ENCODE results near the gene HCRTR1.
A peak's percentile ranks its signal among the peaks of the same experiment; 100 is the strongest.
"Not testable (repeated sequence)": the region's sequence is repeated elsewhere in the genome, so short reads cannot be mapped to it uniquely, and the experiment has no call there.

Gene HCRTR1

DNA sequence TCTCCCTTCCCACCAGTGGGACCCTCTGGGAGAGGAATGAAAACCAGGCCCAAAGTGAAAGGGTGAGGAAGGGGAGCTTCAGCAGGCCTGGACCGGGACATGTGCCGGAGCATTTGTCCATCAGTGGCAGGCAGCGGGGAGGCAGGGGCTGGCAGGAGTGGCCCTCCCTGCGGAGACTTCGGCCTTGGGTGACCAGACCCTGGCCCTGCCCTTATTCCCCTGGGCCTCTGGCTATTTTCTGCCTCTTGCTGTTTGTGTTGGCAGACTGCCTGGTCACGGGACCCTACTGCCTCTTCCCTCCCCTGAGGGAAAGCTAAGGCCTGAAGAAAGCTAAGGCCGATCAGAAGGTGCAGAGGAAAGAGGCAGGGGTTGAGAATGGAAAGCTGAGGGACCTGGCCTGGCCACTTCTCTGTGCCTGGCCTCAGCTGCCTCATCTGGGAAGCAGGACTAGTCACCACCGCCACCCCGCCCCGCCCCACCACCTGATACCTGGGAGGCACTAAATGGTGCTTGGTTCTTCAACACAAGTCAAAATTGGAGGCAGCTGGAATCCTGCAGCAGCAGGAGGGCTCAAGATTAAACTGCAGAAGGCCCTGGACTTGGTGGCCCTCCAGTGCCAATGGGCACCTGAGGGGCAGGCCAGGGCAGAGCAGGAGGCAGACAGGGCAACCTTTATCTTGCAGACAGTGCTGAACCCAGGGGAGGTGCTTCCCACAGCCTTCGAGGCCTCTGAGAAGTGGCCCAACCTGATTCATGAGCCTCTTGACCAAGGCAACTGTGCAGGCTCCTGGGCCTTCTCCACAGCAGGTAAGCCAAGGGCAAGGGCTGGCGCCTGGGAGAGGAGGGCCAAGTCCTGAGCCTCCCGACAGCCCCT, 33.3 kb upstream of the HCRTR1 start:
- no peak overlapping the region for H3K4me3 ChIP-seq (ENCODE audit: low read depth, low read length)
- H3K9me3 ChIP-seq (ENCODE audit: control insufficient read depth, insufficient read depth, low read length): no peaks in the 10 kb centered on the region
- H3K4me1 ChIP-seq (ENCODE audit: control insufficient read depth, insufficient read depth, low read length): peaks cover 15% of the 10 kb centered on the region
- H3K36me3 ChIP-seq (ENCODE audit: control insufficient read depth, insufficient read depth, low read length): no peaks in the 10 kb centered on the region
- no peak overlapping the region for H3K9ac ChIP-seq (ENCODE audit: low read depth, low read length)
- peaks cover 6% of the 10 kb centered on the region for H3K27me3 ChIP-seq (ENCODE audit: control insufficient read depth, insufficient read depth, low read length)

DNA sequence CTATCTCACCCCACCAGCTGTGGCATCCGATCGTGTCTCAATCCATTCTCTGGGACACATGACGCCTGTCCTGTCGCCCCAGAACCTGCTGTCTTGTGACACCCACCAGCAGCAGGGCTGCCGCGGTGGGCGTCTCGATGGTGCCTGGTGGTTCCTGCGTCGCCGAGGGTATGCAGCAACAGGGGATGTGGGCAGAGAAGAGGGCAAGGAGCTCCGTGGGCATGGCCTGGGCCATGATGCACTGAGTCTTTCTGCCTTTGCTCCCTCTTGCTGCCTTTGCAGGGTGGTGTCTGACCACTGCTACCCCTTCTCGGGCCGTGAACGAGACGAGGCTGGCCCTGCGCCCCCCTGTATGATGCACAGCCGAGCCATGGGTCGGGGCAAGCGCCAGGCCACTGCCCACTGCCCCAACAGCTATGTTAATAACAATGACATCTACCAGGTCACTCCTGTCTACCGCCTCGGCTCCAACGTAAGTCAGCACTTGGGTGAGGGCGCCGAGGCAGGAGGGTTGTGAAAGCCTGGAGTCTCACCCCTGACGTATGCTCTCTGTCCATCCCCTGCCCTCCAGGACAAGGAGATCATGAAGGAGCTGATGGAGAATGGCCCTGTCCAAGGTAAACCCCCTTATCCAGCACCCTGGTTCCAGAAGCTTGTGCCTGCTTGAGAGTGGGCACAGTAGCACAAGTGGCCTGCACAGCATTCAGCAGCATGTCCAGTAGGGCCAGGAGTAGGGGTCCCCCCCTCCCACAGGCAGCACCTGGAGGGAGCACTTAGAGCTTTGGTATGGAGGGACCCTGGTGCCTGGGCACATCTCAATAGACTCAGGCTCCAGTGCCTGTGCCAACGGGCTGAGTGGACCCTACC, 32.4 kb upstream of the HCRTR1 start:
- peaks cover 11% of the 10 kb centered on the region for H3K4me1 ChIP-seq (ENCODE audit: control insufficient read depth, insufficient read depth, low read length)
- no peak overlapping the region for H3K4me3 ChIP-seq (ENCODE audit: low read depth, low read length)
- no peaks in the 10 kb centered on the region for H3K9me3 ChIP-seq (ENCODE audit: control insufficient read depth, insufficient read depth, low read length)
- peaks cover 13% of the 10 kb centered on the region for H3K27me3 ChIP-seq (ENCODE audit: control insufficient read depth, insufficient read depth, low read length)
- no peak overlapping the region for H3K9ac ChIP-seq (ENCODE audit: low read depth, low read length)
- no peaks in the 10 kb centered on the region for H3K36me3 ChIP-seq (ENCODE audit: control insufficient read depth, insufficient read depth, low read length)

DNA sequence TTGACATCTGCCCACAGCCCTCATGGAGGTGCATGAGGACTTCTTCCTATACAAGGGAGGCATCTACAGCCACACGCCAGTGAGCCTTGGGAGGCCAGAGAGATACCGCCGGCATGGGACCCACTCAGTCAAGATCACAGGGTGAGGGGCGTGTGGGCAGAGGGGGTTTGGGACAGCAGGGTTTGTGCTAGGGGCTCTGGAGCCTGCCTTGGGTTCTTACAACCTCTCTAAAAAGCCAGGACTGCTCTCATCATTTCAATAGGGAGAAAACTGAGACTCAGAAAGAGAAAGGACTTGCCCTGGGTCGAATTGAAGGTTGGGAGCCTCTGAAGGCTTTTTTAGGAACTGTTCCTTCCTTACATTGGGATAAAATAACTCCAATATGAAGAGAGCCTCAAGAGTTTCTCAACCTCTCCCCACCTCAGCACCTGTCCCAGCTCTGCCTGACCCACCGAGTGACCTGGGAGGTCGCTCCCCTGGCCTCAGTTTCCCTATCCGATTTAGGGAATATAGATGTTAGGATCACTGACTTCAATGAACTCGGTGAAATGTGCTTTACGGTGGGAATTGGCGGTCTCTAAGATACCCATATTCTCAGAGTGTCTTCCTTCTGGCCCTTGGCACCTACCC, 31.6 kb upstream of the HCRTR1 start:
- H3K4me1 ChIP-seq (ENCODE audit: control insufficient read depth, insufficient read depth, low read length): peaks cover 9% of the 10 kb centered on the region
- H3K4me3 ChIP-seq (ENCODE audit: low read depth, low read length): no peak overlapping the region
- H3K9ac ChIP-seq (ENCODE audit: low read depth, low read length): no peak overlapping the region
- no peaks in the 10 kb centered on the region for H3K36me3 ChIP-seq (ENCODE audit: control insufficient read depth, insufficient read depth, low read length)
- H3K9me3 ChIP-seq (ENCODE audit: control insufficient read depth, insufficient read depth, low read length): no peaks in the 10 kb centered on the region
- peaks cover 13% of the 10 kb centered on the region for H3K27me3 ChIP-seq (ENCODE audit: control insufficient read depth, insufficient read depth, low read length)

DNA sequence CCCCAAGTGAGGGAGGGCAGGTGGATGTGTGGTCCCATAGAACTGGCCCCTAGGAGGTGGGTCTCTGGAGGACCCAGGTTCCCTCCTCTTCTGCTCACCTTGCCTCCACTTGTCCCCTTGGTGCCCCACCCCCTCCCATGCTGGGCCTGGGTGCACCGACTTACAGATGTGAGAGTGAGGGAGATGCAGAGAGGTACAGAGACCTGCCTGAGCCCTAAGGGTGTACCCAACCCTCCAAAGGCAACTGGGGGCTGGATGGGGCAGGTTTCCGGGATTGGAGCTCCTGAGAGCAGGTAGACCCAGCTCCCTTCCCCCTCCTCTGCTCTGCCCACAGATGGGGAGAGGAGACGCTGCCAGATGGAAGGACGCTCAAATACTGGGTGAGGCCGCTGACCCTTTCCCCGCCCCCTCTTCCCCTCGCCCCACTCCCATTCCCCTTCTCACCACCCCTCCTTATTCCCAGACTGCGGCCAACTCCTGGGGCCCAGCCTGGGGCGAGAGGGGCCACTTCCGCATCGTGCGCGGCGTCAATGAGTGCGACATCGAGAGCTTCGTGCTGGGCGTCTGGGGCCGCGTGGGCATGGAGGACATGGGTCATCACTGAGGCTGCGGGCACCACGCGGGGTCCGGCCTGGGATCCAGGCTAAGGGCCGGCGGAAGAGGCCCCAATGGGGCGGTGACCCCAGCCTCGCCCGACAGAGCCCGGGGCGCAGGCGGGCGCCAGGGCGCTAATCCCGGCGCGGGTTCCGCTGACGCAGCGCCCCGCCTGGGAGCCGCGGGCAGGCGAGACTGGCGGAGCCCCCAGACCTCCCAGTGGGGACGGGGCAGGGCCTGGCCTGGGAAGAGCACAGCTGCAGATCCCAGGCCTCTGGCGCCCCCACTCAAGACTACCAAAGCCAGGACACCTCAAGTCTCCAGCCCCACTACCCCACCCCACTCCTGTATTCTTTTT, 30.8 kb upstream of the HCRTR1 start:
- H3K9ac ChIP-seq (ENCODE audit: low read depth, low read length): no peak overlapping the region
- H3K4me1 ChIP-seq (ENCODE audit: control insufficient read depth, insufficient read depth, low read length): peaks cover 9% of the 10 kb centered on the region
- no peaks in the 10 kb centered on the region for H3K9me3 ChIP-seq (ENCODE audit: control insufficient read depth, insufficient read depth, low read length)
- no peaks in the 10 kb centered on the region for H3K36me3 ChIP-seq (ENCODE audit: control insufficient read depth, insufficient read depth, low read length)
- H3K4me3 ChIP-seq (ENCODE audit: low read depth, low read length): peak overlapping the region; percentile 26
- peaks cover 15% of the 10 kb centered on the region for H3K27me3 ChIP-seq (ENCODE audit: control insufficient read depth, insufficient read depth, low read length)

DNA sequence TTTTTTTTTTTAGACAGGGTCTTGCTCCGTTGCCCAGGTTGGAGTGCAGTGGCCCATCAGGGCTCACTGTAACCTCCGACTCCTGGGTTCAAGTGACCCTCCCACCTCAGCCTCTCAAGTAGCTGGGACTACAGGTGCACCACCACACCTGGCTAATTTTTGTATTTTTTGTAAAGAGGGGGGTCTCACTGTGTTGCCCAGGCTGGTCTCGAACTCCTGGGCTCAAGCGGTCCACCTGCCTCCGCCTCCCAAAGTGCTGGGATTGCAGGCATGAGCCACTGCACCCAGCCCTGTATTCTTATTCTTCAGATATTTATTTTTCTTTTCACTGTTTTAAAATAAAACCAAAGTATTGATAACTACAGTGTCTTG, 30.2 kb upstream of the HCRTR1 start:
- not testable (repeated sequence) for H3K4me1 ChIP-seq (ENCODE audit: control insufficient read depth, insufficient read depth, low read length); H3K9ac ChIP-seq (ENCODE audit: low read depth, low read length); H3K4me3 ChIP-seq (ENCODE audit: low read depth, low read length); H3K36me3 ChIP-seq (ENCODE audit: control insufficient read depth, insufficient read depth, low read length); H3K9me3 ChIP-seq (ENCODE audit: control insufficient read depth, insufficient read depth, low read length)
- H3K27me3 ChIP-seq (ENCODE audit: control insufficient read depth, insufficient read depth, low read length): peaks cover 15% of the 10 kb centered on the region

DNA sequence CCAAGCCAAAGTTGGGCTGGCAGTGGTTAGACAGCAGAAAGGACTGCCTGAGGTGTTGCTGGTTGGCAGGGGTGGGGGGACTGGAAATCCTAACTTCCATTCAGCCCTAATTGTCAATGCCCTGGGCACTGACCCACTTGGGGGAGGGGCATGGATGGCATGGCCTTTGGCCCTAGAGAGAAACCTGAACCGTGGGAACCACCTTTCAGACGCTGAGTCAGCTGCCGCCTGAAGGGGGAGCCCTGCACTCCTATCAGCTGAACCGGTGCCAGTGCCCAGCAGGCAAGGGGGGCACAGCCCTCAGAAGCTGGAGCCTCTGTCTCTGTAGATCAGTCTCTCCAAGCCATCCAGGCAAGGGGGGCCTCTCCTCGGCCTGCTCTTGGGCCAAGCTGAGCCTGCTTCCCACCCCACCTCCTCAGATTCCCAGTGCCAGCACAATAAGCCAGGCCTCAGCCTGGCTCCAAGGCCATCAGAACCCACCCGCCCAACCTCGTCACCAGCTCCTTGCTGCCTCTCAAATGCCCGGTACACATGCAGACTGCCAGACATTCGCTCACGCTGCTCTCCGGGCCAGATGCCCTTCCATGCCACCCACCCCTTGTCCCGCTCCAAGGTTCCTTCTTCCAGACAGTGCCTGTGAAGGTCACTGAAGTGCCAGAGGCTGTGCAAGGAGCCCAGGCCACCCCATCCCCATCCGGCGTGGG, 29.6 kb upstream of the HCRTR1 start:
- H3K4me3 ChIP-seq (ENCODE audit: low read depth, low read length): peak overlapping the region; percentile 28
- H3K9me3 ChIP-seq (ENCODE audit: control insufficient read depth, insufficient read depth, low read length): no peaks in the 10 kb centered on the region
- peaks cover 20% of the 10 kb centered on the region for H3K27me3 ChIP-seq (ENCODE audit: control insufficient read depth, insufficient read depth, low read length)
- peaks cover 1% of the 10 kb centered on the region for H3K4me1 ChIP-seq (ENCODE audit: control insufficient read depth, insufficient read depth, low read length)
- no peak overlapping the region for H3K9ac ChIP-seq (ENCODE audit: low read depth, low read length)
- H3K36me3 ChIP-seq (ENCODE audit: control insufficient read depth, insufficient read depth, low read length): no peaks in the 10 kb centered on the region

DNA sequence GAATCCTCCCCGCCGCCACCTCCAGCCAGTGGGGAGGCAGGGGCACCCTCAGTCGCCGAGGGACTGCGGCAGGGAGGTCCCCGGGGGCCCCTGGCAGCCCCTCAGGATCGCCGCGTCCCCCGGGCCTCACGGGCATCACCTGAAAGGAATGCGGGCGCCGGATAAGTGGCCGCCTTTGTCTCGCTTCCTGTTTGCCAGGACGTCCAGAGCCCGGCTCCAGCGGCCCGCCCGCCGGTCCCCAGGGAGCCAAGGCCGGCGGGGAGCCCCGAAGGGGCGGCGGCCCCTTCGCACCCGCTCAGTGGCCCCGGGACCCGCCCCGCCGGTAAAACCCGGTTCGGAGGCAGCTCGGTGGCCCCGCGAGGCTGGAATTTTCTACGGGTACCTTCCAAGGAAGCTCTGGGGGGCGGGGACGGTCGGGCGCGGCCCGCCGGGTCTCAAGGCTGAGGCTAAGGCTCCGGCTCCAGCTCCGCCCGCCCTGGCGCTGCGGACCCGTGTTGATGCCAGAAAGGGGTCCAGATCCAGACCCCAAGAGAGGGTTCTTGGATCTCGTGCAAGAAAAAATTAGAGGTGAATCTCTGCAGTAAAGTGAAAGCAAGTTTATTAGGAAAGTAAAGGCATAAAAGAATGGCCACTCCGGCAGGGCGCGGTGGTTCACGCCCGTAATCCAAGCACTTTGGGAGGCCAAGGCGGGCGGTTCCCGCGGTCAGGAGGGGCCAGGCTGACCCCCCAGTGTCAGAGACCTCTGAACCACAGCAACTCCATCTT, 28.6 kb upstream of the HCRTR1 start:
- H3K36me3 ChIP-seq (ENCODE audit: control insufficient read depth, insufficient read depth, low read length): no peaks in the 10 kb centered on the region
- no peaks in the 10 kb centered on the region for H3K9me3 ChIP-seq (ENCODE audit: control insufficient read depth, insufficient read depth, low read length)
- no peaks in the 10 kb centered on the region for H3K4me1 ChIP-seq (ENCODE audit: control insufficient read depth, insufficient read depth, low read length)
- peak overlapping the region; percentile 28 for H3K4me3 ChIP-seq (ENCODE audit: low read depth, low read length)
- H3K27me3 ChIP-seq (ENCODE audit: control insufficient read depth, insufficient read depth, low read length): peaks cover 20% of the 10 kb centered on the region
- H3K9ac ChIP-seq (ENCODE audit: low read depth, low read length): no peak overlapping the region

DNA sequence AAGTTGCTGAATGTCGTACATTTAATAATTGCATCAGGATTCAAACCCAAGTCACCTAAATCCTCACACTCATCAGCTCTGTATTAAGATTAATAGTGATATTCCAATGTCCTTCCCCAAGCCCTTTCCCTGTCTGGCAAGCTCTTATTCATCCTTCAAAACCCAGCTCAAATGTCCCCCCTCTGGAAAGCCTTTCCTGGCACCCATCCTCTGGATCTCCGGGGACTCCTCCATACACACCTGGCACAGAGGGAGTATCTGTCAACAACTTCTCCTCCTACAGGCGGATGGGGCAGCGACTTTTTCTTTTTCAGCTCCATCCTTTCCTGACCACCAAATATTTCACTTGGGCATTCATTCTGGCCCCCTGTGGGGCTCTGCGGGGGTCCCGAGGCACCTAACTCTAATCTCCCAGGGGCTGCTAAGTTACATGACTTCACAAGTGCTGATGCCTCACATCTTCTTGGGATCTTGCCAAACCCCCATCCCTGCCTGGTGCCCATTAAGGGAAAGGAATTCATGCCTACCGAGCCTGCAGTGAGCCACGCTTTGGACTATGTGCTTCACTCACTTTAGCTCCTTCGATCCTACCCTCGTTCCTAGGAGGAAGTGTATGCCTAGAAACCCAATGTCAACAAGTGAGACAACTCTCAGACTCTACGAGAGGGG, 25.9 kb upstream of the HCRTR1 start:
- Histone ChIP-seq H3K4me1 (ENCODE audit: control insufficient read depth, insufficient read depth, low read length) (no peaks in the 10 kb centered on the region), H3K9me3 (ENCODE audit: control insufficient read depth, insufficient read depth, low read length) (no peaks in the 10 kb centered on the region), H3K36me3 (ENCODE audit: control insufficient read depth, insufficient read depth, low read length) (no peaks in the 10 kb centered on the region), H3K27me3 (ENCODE audit: control insufficient read depth, insufficient read depth, low read length) (peaks cover 20% of the 10 kb centered on the region), H3K9ac (ENCODE audit: low read depth, low read length) (no peak overlapping the region), H3K4me3 (ENCODE audit: low read depth, low read length) (no peak overlapping the region)

DNA sequence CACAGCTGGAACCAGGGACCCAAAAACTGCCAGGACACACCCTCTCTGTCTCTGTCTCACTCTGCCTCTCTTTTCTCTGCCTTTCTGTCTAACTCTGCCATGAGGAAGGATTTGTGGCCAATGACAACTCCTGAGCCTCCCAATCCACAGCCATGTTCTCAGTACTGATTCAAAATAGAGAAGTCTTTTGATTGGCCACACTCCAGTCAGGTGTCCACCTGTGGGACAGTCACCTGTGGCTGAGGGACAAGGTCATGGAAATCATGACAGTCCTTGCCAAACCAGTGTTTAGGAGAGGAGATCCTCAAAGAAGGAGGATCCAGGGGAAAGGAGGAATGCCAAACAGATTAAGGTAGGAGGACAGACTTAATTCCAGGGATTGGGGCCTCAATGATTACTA, 25.4 kb upstream of the HCRTR1 start:
- no peaks in the 10 kb centered on the region for H3K36me3 ChIP-seq (ENCODE audit: control insufficient read depth, insufficient read depth, low read length)
- H3K27me3 ChIP-seq (ENCODE audit: control insufficient read depth, insufficient read depth, low read length): peaks cover 20% of the 10 kb centered on the region
- no peaks in the 10 kb centered on the region for H3K4me1 ChIP-seq (ENCODE audit: control insufficient read depth, insufficient read depth, low read length)
- H3K9ac ChIP-seq (ENCODE audit: low read depth, low read length): no peak overlapping the region
- no peak overlapping the region for H3K4me3 ChIP-seq (ENCODE audit: low read depth, low read length)
- no peaks in the 10 kb centered on the region for H3K9me3 ChIP-seq (ENCODE audit: control insufficient read depth, insufficient read depth, low read length)
